ENCODE measurements around the gene C2CD4D.

DNA sequence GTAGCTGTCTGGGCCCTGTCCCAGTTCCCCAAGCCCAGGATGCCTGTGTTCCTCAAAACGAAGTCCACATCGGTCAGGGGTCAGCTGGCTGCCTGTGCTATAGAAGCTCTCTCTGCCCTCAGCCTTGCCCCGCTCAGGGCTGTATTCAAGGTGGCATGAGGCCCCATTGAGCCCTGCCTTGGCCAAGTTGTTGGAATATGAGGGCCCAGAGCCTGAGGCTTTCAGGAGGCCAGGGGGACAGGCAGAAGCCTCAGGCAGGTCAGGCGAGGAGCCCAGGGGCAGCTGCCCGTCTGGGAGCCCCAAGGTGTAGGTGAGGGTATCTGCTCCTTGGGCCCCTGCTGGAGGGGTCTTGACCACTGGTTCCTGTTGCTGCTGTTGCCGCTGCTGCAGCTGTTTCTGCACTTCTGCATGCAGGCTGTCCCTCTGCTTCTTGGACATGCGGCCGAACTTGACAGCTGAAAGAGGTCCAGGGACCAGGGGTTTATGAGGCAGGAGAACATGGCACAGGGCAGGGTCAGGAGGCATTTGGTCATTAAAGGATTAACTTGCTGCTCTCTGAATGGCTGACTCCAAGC, 24.6 kb downstream of the C2CD4D start:
- TF ChIP-seq TAF1 (IDR thresholded peaks at IDR 0.05; ENCODE audit: borderline replicate concordance, insufficient read depth, low read length) = no peak
- TF ChIP-seq POLR2AphosphoS5 (IDR thresholded peaks at IDR 0.05; ENCODE audit: low read depth, low read length) = no peak
